Measurements from ENCODE around the gene BIN1. TPM values are rescaled to one million over a fixed set of nuclear protein-coding genes. Genes with fewer than 3 reads are reported as not detected.

BIN1 gene
- total and polyA plus RNA-seq, 2 of the 4 experiments (the other 2 are of a cell fraction), result 18.1 to 25.7 TPM

DNA sequence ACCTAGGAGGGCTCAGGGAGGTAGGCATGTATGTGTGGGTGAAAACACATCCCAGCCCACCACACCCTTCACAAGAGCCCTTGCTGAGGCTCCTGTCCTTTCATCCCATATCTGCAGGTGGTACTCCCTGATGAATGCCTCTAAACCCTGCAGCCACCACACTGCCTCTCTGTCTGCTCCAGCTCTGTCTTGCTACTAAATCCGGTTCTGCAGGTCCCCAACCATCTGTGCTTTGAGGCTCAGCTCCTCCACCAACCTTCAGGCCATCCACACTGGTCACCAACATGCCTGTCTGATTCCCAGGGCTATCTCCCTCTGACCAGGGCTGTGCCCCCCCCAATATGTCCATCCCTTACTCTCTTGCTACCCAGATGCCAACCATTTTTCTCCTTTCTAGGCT lies 92.7 kb downstream of the BIN1 start:
- ATAC-seq (ENCODE audit: low read depth) (no peak; the same call in 1 of the 2 replicates), DNase-seq (no peak)
- no peak overlapping the region for H3K9ac ChIP-seq (ENCODE audit: low read depth, low read length)
- H3K9me3 ChIP-seq (ENCODE audit: control insufficient read depth, insufficient read depth, low read length), result no peaks in the 10 kb centered on the region
- H2BK20ac ChIP-seq (ENCODE audit: low read depth, low read length), result peak overlapping the region; percentile 48
- H3K9me1 ChIP-seq (ENCODE audit: insufficient read depth, low read length), result peaks cover 14% of the 10 kb centered on the region
- no peak overlapping the region for H3K56ac ChIP-seq (ENCODE audit: extremely low read depth, insufficient read depth, low read length)
- H2BK15ac ChIP-seq (ENCODE audit: low read depth, low read length), result peak overlapping the region; percentile 68; the same call in 2 of the 3 replicates
- POLR2A ChIA-PET (ENCODE audit: unreplicated experiment), result no interaction called here
- H2AK5ac ChIP-seq (ENCODE audit: low read depth, low read length), result peak overlapping the region; percentile 72
- no peak overlapping the region for H3K4me3 ChIP-seq (ENCODE audit: insufficient read depth, low read depth, low read length)
- intact Hi-C loops (cut with micrococcal nuclease) (no loop called here), in situ Hi-C loops (cut with MboI; ENCODE audit: low sequenced_read_pairs) (no loop called here), dilution Hi-C loops (cut with HindIII; ENCODE audit: low sequenced_read_pairs, unreplicated experiment) (no loop called here)
- peak overlapping the region; percentile 3 to 38; a peak in 1 of 4 replicates for H4K8ac ChIP-seq (ENCODE audit: low read depth in 2 of 2, low read length in 2 of 2)
- no peaks in the 10 kb centered on the region for H4K20me1 ChIP-seq (ENCODE audit: insufficient read depth, low read length)
- H3K4me2 ChIP-seq (ENCODE audit: low read depth, low read length), result no peak overlapping the region
- 60% methylated on average over 1 of the region's 1 CpG; no CpG with 5 or more reads in 1 of the 2 experiments for WGBS, 2 experiments (ENCODE audit: extremely low coverage in 2 of 2, insufficient read length in 1 of 2)
- peak overlapping the region; percentile 2; the same call in 1 of the 2 replicates for H4K5ac ChIP-seq (ENCODE audit: low read depth, low read length)
- CTCF ChIA-PET, result no interaction called here
- BruUV-seq (replicated peaks), result no TSS peak
- TF ChIP-seq MAFK (IDR thresholded peaks at IDR 0.05; ENCODE audit: low read depth, low read length) (no peak), CEBPB (IDR thresholded peaks at IDR 0.05; ENCODE audit: low read depth, low read length) (no peak), POLR2A (IDR thresholded peaks at IDR 0.05; ENCODE audit: low read depth, low read length) (0 out of 2 replicates have a peak, but pooled peaks have one; percentile 8)
- H3K79me1 ChIP-seq (ENCODE audit: low read depth in 1 of 2, low read length in 2 of 2), result no peaks in the 10 kb centered on the region
- H3K36me3 ChIP-seq (ENCODE audit: control insufficient read depth, insufficient read depth, low read length), result no peaks in the 10 kb centered on the region
- peaks cover 17% of the 10 kb centered on the region for H3K4me1 ChIP-seq (ENCODE audit: control insufficient read depth, insufficient read depth, low read length)
- no peak overlapping the region for H2AK9ac ChIP-seq (replicated peaks; ENCODE audit: low read depth, low read length, poor library complexity)
- peak overlapping the region; percentile 57 for H2AFZ ChIP-seq (replicated peaks; ENCODE audit: low read length, poor library complexity)
- H3K14ac ChIP-seq (replicated peaks; ENCODE audit: low read depth, low read length), result peak overlapping the region; percentile 83
- H2BK120ac ChIP-seq (ENCODE audit: low read depth, low read length), result peak overlapping the region; percentile 49
- H3K18ac ChIP-seq (ENCODE audit: low read depth, low read length), result peak overlapping the region; percentile 20
- peaks cover 7% of the 10 kb centered on the region for H3K27me3 ChIP-seq (ENCODE audit: control insufficient read depth, insufficient read depth, low read length)
- H3K27ac ChIP-seq (ENCODE audit: insufficient read depth, low read length), result peak overlapping the region; percentile 55
- H3K23ac ChIP-seq (ENCODE audit: low read depth, low read length), result 0 out of 2 replicates have a peak overlapping the region, but pooled peaks have one; percentile 28
- no peak overlapping the region for H4K91ac ChIP-seq (ENCODE audit: insufficient read depth, low read depth, low read length)
- H2BK5ac ChIP-seq (ENCODE audit: low read depth, low read length, poor library complexity, severe bottlenecking), result peak overlapping the region; percentile 22
- H3K4ac ChIP-seq (ENCODE audit: low read depth, low read length), result peak overlapping the region; percentile 82

All from IMR-90 (cell line).